IMR-90 (cell line): Measurements from ENCODE around the gene SPEM1. TPM values are rescaled to one million over a fixed set of nuclear protein-coding genes. Genes with fewer than 3 reads are reported as not detected.

Source experiments
- ATAC-seq: fragments of 200-7000 bp; cut with Tn5 transposase; 2 replicates; pipeline ENCODE4 v1.9.1; 2020; ENCODE audit warnings: low read depth, mild to moderate bottlenecking, moderate library complexity
- BruUV-seq: library from RNA; stranded (reverse); fragments of 400-500 nt; replicated peaks from 2 replicates; lab custom pipeline; 2021; lab: Mats Ljungman, UMichigan
- CTCF ChIA-PET: fragments of 300-600 bp; formaldehyde crosslinking; extraction: SDS; loops from one replicate; lab custom pipeline; 2021; ENCODE audit warnings: antibody characterized with exemption; lab: Yijun Ruan, JAX
- POLR2A ChIA-PET: fragments of 300-600 bp; sonication (Branson Sonifier 250); formaldehyde crosslinking; loops from one replicate; lab custom pipeline; 2022; ENCODE audit warnings: antibody characterized with exemption; ENCODE audit not compliant: unreplicated experiment; lab: Charles Lee
- DNase-seq: peaks from one replicate; pipeline ENCODE4 v3.0.0; 2013
- H2AFZ ChIP-seq: replicated peaks from 2 replicates; pipeline ENCODE3; 2013; ENCODE audit warnings: low read length, mild to moderate bottlenecking; ENCODE audit not compliant: poor library complexity
- H2AK5ac ChIP-seq: 2 replicates; pipeline ENCODE4 v1.6.1; 2013; ENCODE audit warnings: low read depth, low read length, inconsistent platforms
- H2AK9ac ChIP-seq: replicated peaks from 2 replicates; pipeline ENCODE3; 2013; ENCODE audit warnings: mild to moderate bottlenecking, low read depth, low read length, moderate library complexity; ENCODE audit not compliant: poor library complexity
- H2BK120ac ChIP-seq: 2 replicates; pipeline ENCODE4 v1.6.1; 2013; ENCODE audit warnings: low read depth, low read length, inconsistent platforms
- H2BK15ac ChIP-seq: 3 replicates; pipeline ENCODE4 v1.6.1; 2013; ENCODE audit warnings: low read depth, low read length, inconsistent platforms
- H2BK20ac ChIP-seq: 2 replicates; pipeline ENCODE4 v1.6.1; 2013; ENCODE audit warnings: low read depth, mild to moderate bottlenecking, inconsistent platforms, low read length, moderate library complexity
- H2BK5ac ChIP-seq: 2 replicates; pipeline ENCODE4 v1.6.1; 2013; ENCODE audit warnings: mild to moderate bottlenecking, low read depth, low read length, inconsistent platforms; ENCODE audit not compliant: poor library complexity, severe bottlenecking
- H3K14ac ChIP-seq: replicated peaks from 2 replicates; pipeline ENCODE4 v1.6.1; 2013; ENCODE audit warnings: low read depth, low read length, inconsistent platforms
- H3K18ac ChIP-seq: 2 replicates; pipeline ENCODE4 v1.6.1; 2013; ENCODE audit warnings: low read depth, low read length, control low read depth
- H3K23ac ChIP-seq: 2 replicates; pipeline ENCODE4 v1.6.1; 2013; ENCODE audit warnings: low read depth, low read length, inconsistent platforms
- H3K27ac ChIP-seq: 2 replicates; pipeline ENCODE4 v1.5.1; 2013; ENCODE audit warnings: mild to moderate bottlenecking, control low read depth, low read length; ENCODE audit not compliant: insufficient read depth
- H3K27me3 ChIP-seq: 2 replicates; pipeline ENCODE4 v1.6.1; 2013; ENCODE audit warnings: low read length; ENCODE audit not compliant: control insufficient read depth, insufficient read depth
- H3K36me3 ChIP-seq: 2 replicates; pipeline ENCODE4 v1.6.1; 2013; ENCODE audit warnings: low read length, mixed read lengths; ENCODE audit not compliant: control insufficient read depth, insufficient read depth
- H3K4ac ChIP-seq: 2 replicates; pipeline ENCODE4 v1.6.1; 2013; ENCODE audit warnings: low read depth, low read length, inconsistent platforms
- H3K4me1 ChIP-seq: 2 replicates; pipeline ENCODE4 v1.6.1; 2013; ENCODE audit warnings: low read length, mixed read lengths; ENCODE audit not compliant: control insufficient read depth, insufficient read depth
- H3K4me2 ChIP-seq: 2 replicates; pipeline ENCODE4 v1.6.1; 2013; ENCODE audit warnings: low read depth, mild to moderate bottlenecking, control low read depth, low read length, moderate library complexity
- H3K4me3 ChIP-seq: 2 replicates; pipeline ENCODE4 v1.5.1; 2013; ENCODE audit warnings: low read depth, mild to moderate bottlenecking, control low read depth, low read length, moderate library complexity; ENCODE audit not compliant: insufficient read depth
- H3K56ac ChIP-seq: 2 replicates; pipeline ENCODE4 v1.6.1; 2013; ENCODE audit warnings: low read length, inconsistent platforms; ENCODE audit not compliant: insufficient read depth; ENCODE audit errors: extremely low read depth
- H3K79me1 ChIP-seq, 2 experiments: 2 replicates each; pipeline ENCODE4 v1.6.1; 2013; ENCODE audit warnings: low read length in 2 of 2, inconsistent platforms in 1 of 2, low read depth in 1 of 2
- H3K9ac ChIP-seq: 2 replicates; pipeline ENCODE4 v1.6.1; 2013; ENCODE audit warnings: low read depth, low read length, control low read depth
- H3K9me1 ChIP-seq: 2 replicates; pipeline ENCODE4 v1.6.1; 2013; ENCODE audit warnings: low read length, inconsistent platforms; ENCODE audit not compliant: insufficient read depth
- H3K9me3 ChIP-seq: 2 replicates; pipeline ENCODE4 v1.6.1; 2013; ENCODE audit warnings: low read length; ENCODE audit not compliant: control insufficient read depth, insufficient read depth
- H4K20me1 ChIP-seq: 2 replicates; pipeline ENCODE4 v1.6.1; 2013; ENCODE audit warnings: low read length, inconsistent platforms; ENCODE audit not compliant: insufficient read depth
- H4K5ac ChIP-seq: 2 replicates; pipeline ENCODE4 v1.6.1; 2013; ENCODE audit warnings: mild to moderate bottlenecking, low read depth, low read length, control low read depth
- H4K8ac ChIP-seq, 2 experiments: 2 replicates each; pipeline ENCODE4 v1.6.1; 2013; ENCODE audit warnings: low read depth in 2 of 2, low read length in 2 of 2, control low read depth in 1 of 2, inconsistent platforms in 1 of 2
- H4K91ac ChIP-seq: 2 replicates; pipeline ENCODE4 v1.6.1; 2013; ENCODE audit warnings: low read depth, low read length, inconsistent platforms; ENCODE audit not compliant: insufficient read depth
- BHLHE40 ChIP-seq: fragments of 150-350 bp; IDR thresholded peaks from 2 replicates; pipeline ENCODE4 v1.6.1; 2016; ENCODE audit warnings: mild to moderate bottlenecking, low read depth, low read length
- CEBPB ChIP-seq: IDR thresholded peaks from 2 replicates; pipeline ENCODE4 v1.6.1; 2012; ENCODE audit warnings: low read depth, low read length, improper control_type of control experiment
- CHD1 ChIP-seq: IDR thresholded peaks from 2 replicates; pipeline ENCODE4 v1.6.1; 2012; ENCODE audit warnings: low read depth, low read length, improper control_type of control experiment
- ELK1 ChIP-seq: fragments of 150-350 bp; IDR thresholded peaks from 2 replicates; pipeline ENCODE4 v1.6.1; 2016; ENCODE audit warnings: low read depth, mild to moderate bottlenecking, low read length, moderate library complexity, borderline replicate concordance
- FOS ChIP-seq: fragments of 150-350 bp; IDR thresholded peaks from 2 replicates; pipeline ENCODE4 v1.6.1; 2016; ENCODE audit warnings: low read depth, low read length
- MAFK ChIP-seq: IDR thresholded peaks from 2 replicates; pipeline ENCODE4 v1.6.1; 2012; ENCODE audit warnings: low read depth, low read length, improper control_type of control experiment
- MAZ ChIP-seq: IDR thresholded peaks from 2 replicates; pipeline ENCODE4 v1.6.1; 2012; ENCODE audit warnings: low read depth, mild to moderate bottlenecking, low read length, improper control_type of control experiment, moderate library complexity, borderline replicate concordance
- MXI1 ChIP-seq: IDR thresholded peaks from 2 replicates; pipeline ENCODE4 v1.6.1; 2012; ENCODE audit warnings: low read depth, mild to moderate bottlenecking, low read length, moderate library complexity, borderline replicate concordance
- NFE2L2 ChIP-seq: fragments of 150-350 bp; IDR thresholded peaks from 2 replicates; pipeline ENCODE4 v1.6.1; 2016; ENCODE audit warnings: low read depth, mild to moderate bottlenecking, low read length
- RAD21 ChIP-seq: IDR thresholded peaks from 2 replicates; pipeline ENCODE4 v1.6.1; 2012; ENCODE audit warnings: low read length, improper control_type of control experiment
- RCOR1 ChIP-seq: IDR thresholded peaks from 2 replicates; pipeline ENCODE4 v1.6.1; 2012; ENCODE audit warnings: mild to moderate bottlenecking, low read length, improper control_type of control experiment; ENCODE audit not compliant: insufficient replicate concordance
- RFX5 ChIP-seq: IDR thresholded peaks from 2 replicates; pipeline ENCODE4 v1.8.0; 2012; ENCODE audit warnings: low read depth, mild to moderate bottlenecking, low read length, moderate library complexity
- SMC3 ChIP-seq: fragments of 150-350 bp; IDR thresholded peaks from 2 replicates; pipeline ENCODE4 v1.6.1; 2016; ENCODE audit warnings: low read depth, mild to moderate bottlenecking, antibody characterized with exemption, low read length, moderate library complexity
- USF2 ChIP-seq: fragments of 150-350 bp; IDR thresholded peaks from 2 replicates; pipeline ENCODE4 v1.6.1; 2017; ENCODE audit warnings: mild to moderate bottlenecking, antibody characterized with exemption, low read length, low read depth
- WGBS, 2 experiments: methylation state at CpG; one replicate each; pipeline versions ENCODE4 v1.1.5 to v1.1.7; 2013; ENCODE audit warnings: missing lambda C conversion rate in 2 of 2; ENCODE audit not compliant: insufficient read length in 1 of 2; ENCODE audit errors: extremely low coverage in 2 of 2; 5-methylcytosine and 5-hydroxymethylcytosine counted together
- dilution Hi-C: fragments of 300-500 bp; cut with HindIII; formaldehyde crosslinking; loops from one replicate; pipeline ENCODE4 v1.14.3; 2018; ENCODE audit warnings: low sequenced_read_pairs; ENCODE audit not compliant: unreplicated experiment
- in situ Hi-C: fragments of 300-500 bp; cut with MboI; formaldehyde crosslinking; loops from 3 replicates; pipeline ENCODE4 v1.14.3; 2019; ENCODE audit warnings: low sequenced_read_pairs, inconsistent platforms, mixed read lengths
- intact Hi-C: fragments of 100-400 bp; cut with micrococcal nuclease; formaldehyde crosslinking; loops from 2 replicates; pipeline ENCODE4 v1.10.0; 2022
- polyA plus RNA-seq, 3 experiments: library from polyadenylated mRNA; depleted of rRNA; stranded (reverse); fragments of >200 nt; gene quantifications; 2 replicates each; pipeline ENCODE4 v1.2.3, GENCODE V29; 2012; ENCODE audit warnings: low replicate concordance in 1 of 3
- total RNA-seq: library from RNA; depleted of rRNA; stranded (reverse); fragments of >200 nt; gene quantifications from 2 replicates; pipeline ENCODE4 v1.2.3, GENCODE V29; 2012

Gene SPEM1
- total and polyA plus RNA-seq, 2 of the 4 experiments (the other 2 are of a cell fraction): not detected

GRCh38 chr17:7392696-7393612 is 27.2 kb upstream of the SPEM1 start:
- CTCF ChIA-PET: no interaction called here
- H3K56ac ChIP-seq: no peak overlapping the region
- WGBS, 2 experiments: 45% methylated on average over 14 of the region's 42 CpGs; no CpG with 5 or more reads in 1 of the 2 experiments
- TF ChIP-seq SMC3: no peak
- no peak for TF ChIP-seq ELK1
- TF ChIP-seq RFX5: no peak
- no peak for TF ChIP-seq BHLHE40
- no peak for TF ChIP-seq RCOR1
- no peak for TF ChIP-seq MAFK
- no peak for TF ChIP-seq FOS
- no peak for TF ChIP-seq CEBPB
- TF ChIP-seq USF2: no peak
- TF ChIP-seq CHD1: no peak
- no peak for TF ChIP-seq MAZ
- TF ChIP-seq NFE2L2: no peak
- no peak for TF ChIP-seq RAD21
- TF ChIP-seq MXI1: no peak

More at GRCh38 chr17:7392696-7393612, 27.2 kb upstream of the SPEM1 start:
- Histone ChIP-seq H4K91ac (no peak overlapping the region; the same call in 1 of the 2 replicates), H3K9me3 (no peaks in the 10 kb centered on the region), H3K23ac (0 out of 2 replicates have a peak overlapping the region, but pooled peaks have one; percentile 6), H3K27ac (no peak overlapping the region; the same call in 1 of the 2 replicates), H3K4me1 (peaks cover 8% of the 10 kb centered on the region), H3K36me3 (peaks cover 41% of the 10 kb centered on the region), H2AFZ (peak overlapping the region; percentile 80), H4K20me1 (no peaks in the 10 kb centered on the region), H2BK20ac (no peak overlapping the region), H3K4me2 (peak overlapping the region; percentile 65), H2BK120ac (no peak overlapping the region), H2AK9ac (peak overlapping the region; percentile 86), H4K5ac (no peak overlapping the region), H2BK5ac (no peak overlapping the region), H3K4ac (peak overlapping the region; percentile 8; the same call in 1 of the 2 replicates), H3K27me3 (no peaks in the 10 kb centered on the region), H3K18ac (no peak overlapping the region), H3K14ac (no peak overlapping the region), H4K8ac (peak overlapping the region in 1 of 2 experiments; percentile 5; a peak in 2 of 4 replicates), H3K79me1 (peaks cover 14 to 32% of the 10 kb centered on the region in 2 experiments), H3K9me1 (peaks cover 7% of the 10 kb centered on the region; the same call in 1 of the 2 replicates), H3K9ac (peak overlapping the region; percentile 87), H2AK5ac (peak overlapping the region; percentile 37), H2BK15ac (no peak overlapping the region), H3K4me3 (peak overlapping the region; percentile 70)
- BruUV-seq: TSS peak; percentile 62
- in situ Hi-C loops: loop anchor here (5.0 kb wide), 1 partner anchor 36 kb away; the partner anchor contains the start of gene TMEM95
- POLR2A ChIA-PET: interaction anchor here (0.7 kb wide), 1 partner anchor 12 kb away, joined by 4 read pairs; no protein-coding TSS in a partner anchor
- DNase-seq (no peak), ATAC-seq (no peak)
- intact Hi-C loops: no loop called here
- dilution Hi-C loops: no loop called here
